Brain microvascular endothelial cell (primary cell): ENCODE results near the gene TTC32.
"Not testable (repeated sequence)": the region's sequence is repeated elsewhere in the genome, so short reads cannot be mapped to it uniquely, and the experiment has no call there.

Experiments
- DNase-seq: peaks from one replicate; pipeline ENCODE4 v3.0.0-alpha.2; 2020
- H3K27ac ChIP-seq: fragments of 250-450 bp; sonication (Bioruptor Pico); 2 replicates; pipeline ENCODE4 v1.5.1; 2020; ENCODE audit warnings: mild to moderate bottlenecking, moderate library complexity
- H3K27me3 ChIP-seq: fragments of 250-450 bp; sonication (Bioruptor Pico); replicated peaks from 2 replicates; pipeline ENCODE4 v1.5.1; 2020; ENCODE audit warnings: mild to moderate bottlenecking
- H3K36me3 ChIP-seq: fragments of 250-450 bp; sonication (Bioruptor Pico); replicated peaks from 2 replicates; pipeline ENCODE4 v1.5.1; 2020; ENCODE audit warnings: mild to moderate bottlenecking
- H3K4me3 ChIP-seq: 2 replicates; pipeline ENCODE4 v1.5.1; 2011; ENCODE audit warnings: low read depth, mild to moderate bottlenecking, control low read depth, low read length, moderate library complexity
- in situ Hi-C: cut with HindIII; loops from 2 replicates; pipeline ENCODE4 v1.10.0; 2017; ENCODE audit warnings: low sequenced_read_pairs, low pct_ligation_motif_present
- TF ChIP-seq, protein P1 (sequence below): IDR thresholded peaks from 2 replicates; pipeline ENCODE4 v1.5.1; 2011; ENCODE audit warnings: low read depth, mild to moderate bottlenecking, moderate library complexity, low read length, control low read depth, inconsistent platforms; ENCODE audit errors: missing control alignments

TTC32 gene

DNA sequence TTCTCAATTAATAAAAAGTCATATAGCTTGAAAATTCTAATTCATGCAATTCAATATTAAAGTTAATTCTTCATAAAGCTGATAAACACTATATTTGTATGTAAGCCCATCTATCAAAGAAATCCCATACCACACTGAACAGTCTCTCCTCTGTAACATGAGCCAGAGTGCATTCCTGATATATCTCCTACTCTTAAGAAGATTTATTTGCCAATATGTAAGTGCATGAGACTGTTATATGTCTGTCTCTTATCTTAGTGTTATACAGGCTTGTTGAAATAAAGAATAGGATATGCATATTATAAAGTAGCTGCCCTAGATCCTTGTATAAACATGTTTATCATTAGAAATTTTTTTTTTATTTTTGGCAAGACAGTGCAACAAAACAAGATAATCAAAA, 40.4 kb upstream of the TTC32 start:
- H3K4me3 ChIP-seq = no peak overlapping the region
- TF ChIP-seq, protein P1, sequence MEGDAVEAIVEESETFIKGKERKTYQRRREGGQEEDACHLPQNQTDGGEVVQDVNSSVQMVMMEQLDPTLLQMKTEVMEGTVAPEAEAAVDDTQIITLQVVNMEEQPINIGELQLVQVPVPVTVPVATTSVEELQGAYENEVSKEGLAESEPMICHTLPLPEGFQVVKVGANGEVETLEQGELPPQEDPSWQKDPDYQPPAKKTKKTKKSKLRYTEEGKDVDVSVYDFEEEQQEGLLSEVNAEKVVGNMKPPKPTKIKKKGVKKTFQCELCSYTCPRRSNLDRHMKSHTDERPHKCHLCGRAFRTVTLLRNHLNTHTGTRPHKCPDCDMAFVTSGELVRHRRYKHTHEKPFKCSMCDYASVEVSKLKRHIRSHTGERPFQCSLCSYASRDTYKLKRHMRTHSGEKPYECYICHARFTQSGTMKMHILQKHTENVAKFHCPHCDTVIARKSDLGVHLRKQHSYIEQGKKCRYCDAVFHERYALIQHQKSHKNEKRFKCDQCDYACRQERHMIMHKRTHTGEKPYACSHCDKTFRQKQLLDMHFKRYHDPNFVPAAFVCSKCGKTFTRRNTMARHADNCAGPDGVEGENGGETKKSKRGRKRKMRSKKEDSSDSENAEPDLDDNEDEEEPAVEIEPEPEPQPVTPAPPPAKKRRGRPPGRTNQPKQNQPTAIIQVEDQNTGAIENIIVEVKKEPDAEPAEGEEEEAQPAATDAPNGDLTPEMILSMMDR = no peak
- H3K27ac ChIP-seq = no peak overlapping the region
- no peaks in the 10 kb centered on the region for H3K36me3 ChIP-seq
- no peaks in the 10 kb centered on the region for H3K27me3 ChIP-seq
- in situ Hi-C loops = no loop called here
- DNase-seq = no peak

DNA sequence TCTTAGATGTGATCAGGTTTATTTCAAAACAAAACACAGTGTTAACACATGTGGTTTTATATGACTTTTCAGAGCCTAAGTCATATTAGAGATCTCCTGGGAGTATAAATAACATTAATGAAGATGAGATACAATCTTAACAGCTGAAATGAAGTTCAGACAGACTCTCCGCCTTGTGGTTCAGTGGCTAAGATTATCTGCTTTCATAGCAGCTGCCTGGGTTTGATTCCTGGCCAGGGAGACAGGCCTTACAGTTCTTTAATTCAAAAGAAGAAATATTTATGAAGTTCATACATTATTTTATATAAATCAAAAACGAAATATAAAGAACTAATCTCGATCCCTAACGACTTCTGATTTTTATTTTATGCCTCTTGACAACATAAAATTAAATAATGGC, 35.2 kb upstream of the TTC32 start:
- no peaks in the 10 kb centered on the region for H3K27me3 ChIP-seq
- in situ Hi-C loops = no loop called here
- H3K27ac ChIP-seq = no peak overlapping the region

DNA sequence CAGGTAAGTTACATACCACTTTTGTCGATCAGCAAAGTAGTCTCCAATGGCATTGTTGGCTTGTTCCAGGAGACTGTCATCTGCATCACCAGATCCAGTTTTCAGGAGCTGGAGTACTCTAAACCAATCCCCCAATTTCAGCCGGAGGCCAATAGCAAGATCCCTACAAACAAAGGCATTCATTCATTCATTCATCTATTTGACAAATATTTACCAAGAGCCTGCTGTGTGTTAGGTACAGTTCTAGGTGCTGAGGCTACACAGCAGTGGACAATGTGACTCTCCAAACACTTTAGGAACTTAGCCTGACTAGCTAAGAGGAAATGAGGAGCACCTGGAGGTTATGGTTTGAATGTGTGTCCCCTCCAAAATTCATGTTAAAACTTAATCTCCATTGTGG, 34.4 kb upstream of the TTC32 start:
- peaks cover 2% of the 10 kb centered on the region for H3K36me3 ChIP-seq
- TF ChIP-seq, protein P1 = no peak
- H3K4me3 ChIP-seq = no peak overlapping the region
- in situ Hi-C loops = no loop called here
- H3K27ac ChIP-seq = no peak overlapping the region
- no peak for DNase-seq
- H3K27me3 ChIP-seq = no peaks in the 10 kb centered on the region

More for the DNA sequence above, 35.2 kb upstream of the TTC32 start:
- Histone ChIP-seq H3K4me3 (no peak overlapping the region), H3K36me3 (peaks cover 2% of the 10 kb centered on the region)
- TF ChIP-seq, protein P1 = no peak
- DNase-seq = no peak

DNA sequence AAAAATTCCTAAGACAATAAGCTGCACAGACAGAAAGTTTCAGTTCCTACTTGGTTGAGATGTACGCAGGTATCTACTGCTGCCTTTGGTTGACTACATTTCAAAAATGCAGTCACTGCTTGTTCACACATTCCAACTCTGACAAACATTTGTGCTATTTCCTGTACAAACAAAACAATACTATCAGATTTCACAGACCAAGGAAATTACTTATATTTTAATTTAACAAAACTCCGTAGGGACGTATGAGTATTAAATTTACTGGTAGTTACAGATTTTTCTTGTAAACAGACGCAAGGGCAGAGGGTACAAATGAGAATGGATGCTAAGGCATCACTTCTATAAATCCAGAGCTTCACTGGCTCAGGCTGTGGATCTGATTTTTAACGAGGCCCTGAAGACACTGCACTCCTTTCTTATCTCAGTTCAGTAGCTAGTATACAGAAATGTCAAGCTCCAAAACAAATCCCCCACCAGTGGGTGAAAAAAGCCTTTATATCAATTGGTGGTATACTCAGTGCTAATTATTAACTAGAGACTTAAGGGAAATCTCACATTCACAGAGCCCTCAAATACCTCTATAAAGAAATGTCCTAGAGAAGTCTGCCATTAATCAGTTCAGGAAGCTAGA, 31.7 kb upstream of the TTC32 start:
- DNase-seq = peak; percentile 66
- in situ Hi-C loops = no loop called here
- peak overlapping the region; percentile 76 for H3K27ac ChIP-seq
- TF ChIP-seq, protein P1 = no peak
- peaks cover 9% of the 10 kb centered on the region for H3K36me3 ChIP-seq
- no peaks in the 10 kb centered on the region for H3K27me3 ChIP-seq
- H3K4me3 ChIP-seq = no peak overlapping the region

DNA sequence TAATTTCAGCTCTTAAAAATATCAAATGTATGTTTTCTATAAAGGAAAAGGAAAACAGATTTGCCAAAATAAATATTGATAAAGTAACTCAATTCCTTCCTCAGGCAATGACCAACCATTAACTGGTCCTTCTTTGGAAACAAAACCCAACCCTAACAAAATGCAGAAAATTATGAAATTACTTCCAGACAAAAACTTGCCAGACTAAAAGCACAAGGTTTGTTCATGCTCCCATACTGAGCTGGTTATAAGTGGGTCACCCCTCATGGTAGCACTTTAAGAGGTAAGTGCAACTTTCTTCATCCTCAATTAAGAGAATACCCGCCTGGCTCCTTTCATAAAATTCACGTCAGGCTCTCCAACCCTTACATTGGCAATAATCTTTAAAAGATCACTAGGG, 31.1 kb upstream of the TTC32 start:
- Histone ChIP-seq H3K27me3 (no peaks in the 10 kb centered on the region), H3K27ac (peak overlapping the region; percentile 76), H3K36me3 (peaks cover 10% of the 10 kb centered on the region), H3K4me3 (no peak overlapping the region)
- TF ChIP-seq, protein P1 = no peak
- no peak for DNase-seq
- in situ Hi-C loops = no loop called here

DNA sequence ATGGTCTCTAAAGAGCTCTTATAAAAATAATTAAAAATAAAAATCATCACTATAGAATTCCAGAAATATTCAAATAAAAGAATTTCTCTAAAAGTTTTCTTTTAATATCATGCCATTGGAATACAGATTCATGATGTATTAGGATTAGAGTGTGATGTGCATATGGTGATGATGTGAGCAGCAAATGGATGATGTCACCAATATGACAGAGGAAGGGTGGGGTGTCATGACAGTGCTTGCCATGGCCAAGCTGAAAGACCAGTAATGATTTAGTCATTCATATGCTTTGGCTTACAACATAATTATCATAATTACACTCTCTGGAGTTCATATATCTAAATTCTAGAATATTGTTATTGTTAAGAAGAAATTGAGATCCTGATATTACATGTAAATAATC, 27.4 kb upstream of the TTC32 start:
- in situ Hi-C loops = no loop called here

DNA sequence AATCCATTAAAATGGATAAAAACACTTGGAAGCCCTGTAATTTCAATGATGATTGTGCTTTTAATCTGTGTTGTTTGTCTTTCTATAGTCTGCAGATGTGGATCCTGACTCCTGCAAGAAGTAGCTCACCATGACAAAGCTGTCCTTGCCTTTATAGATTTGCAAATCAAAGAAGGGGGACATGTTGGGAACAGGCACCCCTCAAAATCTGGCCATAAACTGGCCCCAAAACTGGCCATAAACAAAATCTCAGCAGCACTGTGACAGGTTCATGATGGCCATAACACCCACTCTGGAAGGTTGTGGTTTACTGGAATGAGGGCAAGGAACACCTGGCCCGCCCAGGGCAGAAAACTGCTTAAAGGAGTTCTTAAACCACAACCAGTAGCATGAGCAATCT, 26.0 kb upstream of the TTC32 start:
- in situ Hi-C loops, H3K27me3 ChIP-seq, DNase-seq, H3K27ac ChIP-seq, H3K4me3 ChIP-seq: not testable (repeated sequence)
- peaks cover 14% of the 10 kb centered on the region for H3K36me3 ChIP-seq

More for the DNA sequence above, 27.4 kb upstream of the TTC32 start:
- no peak for DNase-seq
- no peak overlapping the region for H3K27ac ChIP-seq
- H3K4me3 ChIP-seq = no peak overlapping the region
- TF ChIP-seq, protein P1 = no peak
- peaks cover 14% of the 10 kb centered on the region for H3K36me3 ChIP-seq
- H3K27me3 ChIP-seq = no peaks in the 10 kb centered on the region

DNA sequence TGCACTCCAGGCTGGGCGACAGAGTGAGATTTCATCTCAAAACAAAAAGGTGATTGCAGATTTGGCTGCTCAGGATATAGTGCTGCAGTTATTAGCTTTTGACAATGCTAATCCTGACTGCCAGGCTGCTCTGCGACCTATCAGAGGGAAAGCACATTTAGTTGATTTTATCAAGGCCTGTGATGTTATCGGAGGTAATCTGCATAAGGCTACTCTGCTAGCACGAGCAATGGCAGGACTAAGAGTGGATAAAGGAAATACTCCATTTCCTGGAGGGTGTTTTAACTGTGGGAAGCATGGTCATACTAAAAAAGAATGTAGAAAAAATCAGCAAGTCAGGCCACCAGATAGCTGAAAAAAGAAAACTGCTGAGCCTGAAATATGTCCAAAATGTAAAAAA, 22.7 kb upstream of the TTC32 start:
- H3K27ac ChIP-seq, in situ Hi-C loops, DNase-seq, H3K4me3 ChIP-seq, H3K27me3 ChIP-seq: not testable (repeated sequence)
- H3K36me3 ChIP-seq = peaks cover 10% of the 10 kb centered on the region
